Measurements from ENCODE around the gene TMEM101.
"Not testable (repeated sequence)": the region's sequence is repeated elsewhere in the genome, so short reads cannot be mapped to it uniquely, and the experiment has no call there.

TMEM101 gene

DNA sequence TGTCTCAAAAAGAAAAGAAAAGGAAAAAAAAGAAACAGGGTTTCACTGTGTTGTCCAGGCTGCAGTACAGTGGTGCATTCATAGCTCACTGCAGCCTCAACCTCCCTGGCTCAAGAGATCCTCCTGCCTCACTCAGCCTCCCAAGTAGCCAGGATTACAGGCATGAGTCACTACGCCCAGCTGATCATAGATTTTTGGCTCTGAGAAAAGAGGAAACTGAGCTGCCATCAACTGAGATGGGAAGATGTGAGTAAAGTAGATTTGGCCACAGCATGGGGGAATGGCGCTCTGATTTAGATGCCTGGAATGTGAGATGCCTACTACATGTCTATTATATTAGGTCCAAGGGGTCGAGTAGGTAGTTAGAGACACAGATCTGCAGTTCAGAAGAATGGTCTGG is 16.2 kb downstream of the TMEM101 start:
- H3K4me1 ChIP-seq (ENCODE audit: control insufficient read depth, low read length) = peaks cover 3% of the 10 kb centered on the region; the same call in 1 of the 2 replicates

DNA sequence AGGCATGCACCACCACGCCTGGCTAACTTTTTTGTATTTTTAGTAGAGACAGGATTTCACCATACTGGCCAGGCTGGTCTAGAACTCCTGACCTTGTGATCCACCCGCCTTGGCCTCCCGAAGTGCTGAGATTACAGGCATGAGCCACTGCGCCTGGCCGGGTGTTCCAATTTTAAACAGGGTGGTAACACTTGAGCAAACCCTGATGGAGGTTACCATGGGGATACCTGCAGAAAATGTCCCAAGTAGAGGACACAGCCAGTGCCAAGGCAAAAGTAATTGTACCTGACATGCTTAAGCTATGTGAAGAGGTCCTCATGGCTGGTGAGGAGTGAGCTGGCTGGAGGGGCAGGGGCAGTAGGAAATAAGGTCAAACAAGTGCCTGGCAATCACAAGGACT is 17.6 kb downstream of the TMEM101 start:
- not testable (repeated sequence) for H3F3A ChIP-seq (ENCODE audit: control insufficient read depth, insufficient read depth); H3K79me2 ChIP-seq (ENCODE audit: control insufficient read depth, low read length); H3K4me1 ChIP-seq (ENCODE audit: control insufficient read depth, low read length); H3K9me2 ChIP-seq (replicated peaks; ENCODE audit: control insufficient read depth, low read length); H3K4me3 ChIP-seq (ENCODE audit: low read length); H4K20me1 ChIP-seq (ENCODE audit: control insufficient read depth, insufficient read depth, low read depth, low read length); H3K9me3 ChIP-seq (ENCODE audit: control insufficient read depth, insufficient read depth, low read length); H3K27ac ChIP-seq (ENCODE audit: low read depth, low read length); H3K36me3 ChIP-seq (ENCODE audit: control insufficient read depth, low read length); H3K4me2 ChIP-seq (ENCODE audit: low read length)
- peaks cover 19% of the 10 kb centered on the region for H3K27me3 ChIP-seq (ENCODE audit: control insufficient read depth, low read length)

More for the DNA sequence above, 16.2 kb downstream of the TMEM101 start:
- Histone ChIP-seq H3K27ac (ENCODE audit: low read depth, low read length) (no peak overlapping the region), H3F3A (ENCODE audit: control insufficient read depth, insufficient read depth) (no peaks in the 10 kb centered on the region), H3K27me3 (ENCODE audit: control insufficient read depth, low read length) (peaks cover 24% of the 10 kb centered on the region), H3K4me3 (ENCODE audit: low read length) (no peak overlapping the region), H3K4me2 (ENCODE audit: low read length) (no peak overlapping the region), H3K79me2 (ENCODE audit: control insufficient read depth, low read length) (no peaks in the 10 kb centered on the region), H3K36me3 (ENCODE audit: control insufficient read depth, low read length) (no peaks in the 10 kb centered on the region), H3K9me2 (replicated peaks; ENCODE audit: control insufficient read depth, low read length) (no peaks in the 10 kb centered on the region), H3K9me3 (ENCODE audit: control insufficient read depth, insufficient read depth, low read length) (no peaks in the 10 kb centered on the region), H4K20me1 (ENCODE audit: control insufficient read depth, insufficient read depth, low read depth, low read length) (no peaks in the 10 kb centered on the region)
- TF ChIP-seq, protein P1, sequence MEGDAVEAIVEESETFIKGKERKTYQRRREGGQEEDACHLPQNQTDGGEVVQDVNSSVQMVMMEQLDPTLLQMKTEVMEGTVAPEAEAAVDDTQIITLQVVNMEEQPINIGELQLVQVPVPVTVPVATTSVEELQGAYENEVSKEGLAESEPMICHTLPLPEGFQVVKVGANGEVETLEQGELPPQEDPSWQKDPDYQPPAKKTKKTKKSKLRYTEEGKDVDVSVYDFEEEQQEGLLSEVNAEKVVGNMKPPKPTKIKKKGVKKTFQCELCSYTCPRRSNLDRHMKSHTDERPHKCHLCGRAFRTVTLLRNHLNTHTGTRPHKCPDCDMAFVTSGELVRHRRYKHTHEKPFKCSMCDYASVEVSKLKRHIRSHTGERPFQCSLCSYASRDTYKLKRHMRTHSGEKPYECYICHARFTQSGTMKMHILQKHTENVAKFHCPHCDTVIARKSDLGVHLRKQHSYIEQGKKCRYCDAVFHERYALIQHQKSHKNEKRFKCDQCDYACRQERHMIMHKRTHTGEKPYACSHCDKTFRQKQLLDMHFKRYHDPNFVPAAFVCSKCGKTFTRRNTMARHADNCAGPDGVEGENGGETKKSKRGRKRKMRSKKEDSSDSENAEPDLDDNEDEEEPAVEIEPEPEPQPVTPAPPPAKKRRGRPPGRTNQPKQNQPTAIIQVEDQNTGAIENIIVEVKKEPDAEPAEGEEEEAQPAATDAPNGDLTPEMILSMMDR (IDR thresholded peaks at IDR 0.05; ENCODE audit: low read depth, low read length, poor library complexity, severe bottlenecking) = no peak
- no peak for TF ChIP-seq EZH2phosphoT487 (IDR thresholded peaks at IDR 0.05; ENCODE audit: borderline replicate concordance, low read length)

DNA sequence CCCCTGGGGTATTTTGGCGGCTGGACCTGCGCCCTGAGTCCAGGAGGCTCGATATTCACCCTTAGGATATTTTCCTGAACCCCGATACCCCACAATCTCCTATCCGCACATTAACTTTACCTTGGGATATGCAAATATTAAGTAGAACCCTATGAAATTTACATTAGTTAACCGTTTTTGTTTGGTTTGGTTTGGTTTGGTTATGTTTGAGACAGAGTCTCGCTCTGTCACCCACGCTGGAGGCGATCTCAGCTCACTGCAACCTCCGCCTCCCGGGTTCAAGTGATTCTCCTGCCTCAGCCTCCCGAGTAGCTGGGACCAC is 19.7 kb downstream of the TMEM101 start:
- no peaks in the 10 kb centered on the region for H3F3A ChIP-seq (ENCODE audit: control insufficient read depth, insufficient read depth)
- no peaks in the 10 kb centered on the region for H3K9me3 ChIP-seq (ENCODE audit: control insufficient read depth, insufficient read depth, low read length)
- H3K27ac ChIP-seq (ENCODE audit: low read depth, low read length) = no peak overlapping the region
- H3K27me3 ChIP-seq (ENCODE audit: control insufficient read depth, low read length) = peaks cover 10% of the 10 kb centered on the region; the same call in 1 of the 2 replicates
- no peak for TF ChIP-seq EZH2phosphoT487 (IDR thresholded peaks at IDR 0.05; ENCODE audit: borderline replicate concordance, low read length)
- TF ChIP-seq, protein P1 (IDR thresholded peaks at IDR 0.05; ENCODE audit: low read depth, low read length, poor library complexity, severe bottlenecking) = no peak
- no peaks in the 10 kb centered on the region for H3K9me2 ChIP-seq (replicated peaks; ENCODE audit: control insufficient read depth, low read length)
- no peaks in the 10 kb centered on the region for H4K20me1 ChIP-seq (ENCODE audit: control insufficient read depth, insufficient read depth, low read depth, low read length)
- H3K36me3 ChIP-seq (ENCODE audit: control insufficient read depth, low read length) = no peaks in the 10 kb centered on the region
- no peaks in the 10 kb centered on the region for H3K79me2 ChIP-seq (ENCODE audit: control insufficient read depth, low read length)
- H3K4me1 ChIP-seq (ENCODE audit: control insufficient read depth, low read length) = peaks cover 3% of the 10 kb centered on the region; the same call in 1 of the 2 replicates
- H3K4me2 ChIP-seq (ENCODE audit: low read length) = peak overlapping the region; percentile 50
- H3K4me3 ChIP-seq (ENCODE audit: low read length) = no peak overlapping the region

DNA sequence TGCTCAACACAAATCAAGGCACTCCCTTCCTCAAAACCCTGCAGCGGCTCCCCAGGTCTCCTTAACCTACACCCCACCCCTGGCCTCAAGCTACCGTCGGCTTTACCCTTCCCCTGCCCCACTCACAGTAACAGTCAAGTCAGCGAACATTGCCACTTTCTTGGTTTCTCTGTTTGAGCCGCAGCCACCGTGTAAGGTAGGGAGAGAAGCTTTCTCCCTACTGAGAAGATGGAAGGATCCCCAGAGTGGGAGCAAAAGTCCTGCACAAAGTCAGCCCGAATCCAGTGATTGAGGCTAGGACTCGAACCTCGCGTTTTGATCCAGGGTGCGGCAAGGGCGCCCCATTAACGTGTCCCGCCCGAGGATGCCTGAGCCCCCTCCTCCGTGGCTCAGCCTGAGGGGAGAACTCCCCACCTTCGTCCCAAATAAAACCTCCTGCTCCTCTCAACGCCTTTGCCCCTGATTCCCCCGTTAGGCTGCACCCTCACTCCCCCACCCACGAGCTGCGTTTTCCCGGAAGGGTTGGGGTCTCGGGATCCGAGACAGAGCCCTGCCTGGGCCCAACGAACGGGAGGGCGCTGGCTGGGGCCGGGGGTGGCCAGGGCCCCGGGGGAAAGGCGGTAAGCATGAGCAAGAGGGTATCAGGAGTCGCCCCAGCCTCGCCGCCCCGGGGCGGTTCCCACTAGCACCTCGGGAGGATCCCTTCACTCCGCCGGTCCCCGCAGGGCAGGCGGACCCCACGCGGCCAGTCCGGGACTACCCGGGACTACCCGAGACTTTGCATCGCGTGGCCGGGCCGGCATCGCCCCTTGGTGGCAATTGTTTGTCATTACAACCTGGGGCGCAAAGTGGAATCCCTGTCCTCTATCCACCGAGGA is 20.3 kb downstream of the TMEM101 start:
- Histone ChIP-seq H3K4me1 (ENCODE audit: control insufficient read depth, low read length) (peaks cover 3% of the 10 kb centered on the region; the same call in 1 of the 2 replicates), H3K27me3 (ENCODE audit: control insufficient read depth, low read length) (peaks cover 10% of the 10 kb centered on the region; the same call in 1 of the 2 replicates), H3K79me2 (ENCODE audit: control insufficient read depth, low read length) (no peaks in the 10 kb centered on the region), H3K9me3 (ENCODE audit: control insufficient read depth, insufficient read depth, low read length) (no peaks in the 10 kb centered on the region), H4K20me1 (ENCODE audit: control insufficient read depth, insufficient read depth, low read depth, low read length) (no peaks in the 10 kb centered on the region), H3K9me2 (replicated peaks; ENCODE audit: control insufficient read depth, low read length) (no peaks in the 10 kb centered on the region), H3K36me3 (ENCODE audit: control insufficient read depth, low read length) (no peaks in the 10 kb centered on the region), H3K4me2 (ENCODE audit: low read length) (peak overlapping the region; percentile 50), H3F3A (ENCODE audit: control insufficient read depth, insufficient read depth) (no peaks in the 10 kb centered on the region), H3K4me3 (ENCODE audit: low read length) (0 out of 2 replicates have a peak overlapping the region, but pooled peaks have one; percentile 7), H3K27ac (ENCODE audit: low read depth, low read length) (no peak overlapping the region)
- no peak for TF ChIP-seq EZH2phosphoT487 (IDR thresholded peaks at IDR 0.05; ENCODE audit: borderline replicate concordance, low read length)
- TF ChIP-seq, protein P1 (IDR thresholded peaks at IDR 0.05; ENCODE audit: low read depth, low read length, poor library complexity, severe bottlenecking) = peak; percentile 79

All from DOHH2 (cell line).